Adrenal gland (tissue), 5 donors: ENCODE data around the gene COL19A1.

ENCODE experiments used
- POLR2A ChIP-seq, 2 donors: fragments of 450-650 bp; IDR thresholded peaks; one replicate each; pipeline ENCODE4 v1.6.1; 2017; ENCODE audit warnings: antibody characterized with exemption in 2 of 2, mild to moderate bottlenecking in 2 of 2, moderate library complexity in 1 of 2
- TF ChIP-seq, protein P1 (sequence below), 6 experiments: fragments of 450-650 bp in 4 of 6; fragments of 200-600 bp in 2 of 6; sonication (generic) in 1 of 6; IDR thresholded peaks; 1 replicate in 5 of 6; 2 replicates in 1 of 6; pipeline versions ENCODE4 v1.5.1 to v1.8.0; 2016 to 2021; ENCODE audit warnings: antibody characterized with exemption in 6 of 6, mild to moderate bottlenecking in 2 of 6, moderate library complexity in 1 of 6
- donor health status: DM: no; HTN: no; CAD: no.

DNA sequence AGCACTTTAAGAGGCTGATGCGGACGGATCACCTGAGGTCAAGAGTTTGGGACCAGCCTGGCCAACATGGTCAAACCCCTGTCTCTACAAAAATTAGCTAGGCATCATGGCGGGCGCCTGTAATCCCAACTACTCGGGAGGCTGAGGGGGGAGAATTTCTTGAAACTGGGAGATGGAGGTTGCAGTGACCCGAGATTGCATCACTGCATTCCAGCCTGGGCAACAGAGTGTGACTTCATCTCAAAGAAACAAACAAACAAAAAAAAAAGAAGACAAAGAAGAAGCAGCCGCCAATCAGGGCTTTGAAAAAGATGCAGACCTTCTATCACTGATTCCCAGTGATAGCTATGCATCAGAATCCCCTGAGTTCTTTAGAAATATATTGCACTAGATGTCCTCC lies 379.8 kb downstream of the COL19A1 start:
- TF ChIP-seq, protein P1, sequence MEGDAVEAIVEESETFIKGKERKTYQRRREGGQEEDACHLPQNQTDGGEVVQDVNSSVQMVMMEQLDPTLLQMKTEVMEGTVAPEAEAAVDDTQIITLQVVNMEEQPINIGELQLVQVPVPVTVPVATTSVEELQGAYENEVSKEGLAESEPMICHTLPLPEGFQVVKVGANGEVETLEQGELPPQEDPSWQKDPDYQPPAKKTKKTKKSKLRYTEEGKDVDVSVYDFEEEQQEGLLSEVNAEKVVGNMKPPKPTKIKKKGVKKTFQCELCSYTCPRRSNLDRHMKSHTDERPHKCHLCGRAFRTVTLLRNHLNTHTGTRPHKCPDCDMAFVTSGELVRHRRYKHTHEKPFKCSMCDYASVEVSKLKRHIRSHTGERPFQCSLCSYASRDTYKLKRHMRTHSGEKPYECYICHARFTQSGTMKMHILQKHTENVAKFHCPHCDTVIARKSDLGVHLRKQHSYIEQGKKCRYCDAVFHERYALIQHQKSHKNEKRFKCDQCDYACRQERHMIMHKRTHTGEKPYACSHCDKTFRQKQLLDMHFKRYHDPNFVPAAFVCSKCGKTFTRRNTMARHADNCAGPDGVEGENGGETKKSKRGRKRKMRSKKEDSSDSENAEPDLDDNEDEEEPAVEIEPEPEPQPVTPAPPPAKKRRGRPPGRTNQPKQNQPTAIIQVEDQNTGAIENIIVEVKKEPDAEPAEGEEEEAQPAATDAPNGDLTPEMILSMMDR (IDR thresholded peaks at IDR 0.05): no peak
- TF ChIP-seq POLR2A (IDR thresholded peaks at IDR 0.05): no peak
